Endothelial cell (in vitro differentiated cells): ENCODE measurements around the gene CCSER1. TPM values are rescaled to one million over a fixed set of nuclear protein-coding genes. Genes with fewer than 3 reads are reported as not detected.
A peak's percentile ranks its signal among the peaks of the same experiment; 100 is the strongest.

Experiments
- DNase-seq: peaks from one replicate; pipeline ENCODE4 v3.0.0; 2021; ENCODE audit warnings: low spot score
- H3K27ac Mint-ChIP-seq: one replicate; pipeline ENCODE4 v1.8.0; 2021; ENCODE audit warnings: mixed read lengths, inconsistent platforms; ENCODE audit not compliant: unreplicated experiment
- H3K27me3 Mint-ChIP-seq: one replicate; pipeline ENCODE4 v1.8.0; 2021; ENCODE audit warnings: mild to moderate bottlenecking, moderate library complexity, mixed read lengths, inconsistent platforms; ENCODE audit not compliant: unreplicated experiment
- H3K36me3 Mint-ChIP-seq: one replicate; pipeline ENCODE4 v1.8.0; 2021; ENCODE audit warnings: mild to moderate bottlenecking, low read depth, mixed read lengths, inconsistent platforms; ENCODE audit not compliant: unreplicated experiment
- H3K4me1 Mint-ChIP-seq: one replicate; pipeline ENCODE4 v1.8.0; 2021; ENCODE audit warnings: mild to moderate bottlenecking, mixed read lengths, inconsistent platforms; ENCODE audit not compliant: unreplicated experiment
- H3K4me3 Mint-ChIP-seq: one replicate; pipeline ENCODE4 v1.8.0; 2021; ENCODE audit warnings: mild to moderate bottlenecking, mixed read lengths, inconsistent platforms; ENCODE audit not compliant: unreplicated experiment
- H3K9me3 Mint-ChIP-seq: one replicate; pipeline ENCODE4 v1.8.0; 2021; ENCODE audit warnings: mixed read lengths, inconsistent platforms; ENCODE audit not compliant: unreplicated experiment
- CTCF ChIP-seq: fragments of 200-600 bp; sonication (generic); IDR thresholded peaks from one replicate; pipeline ENCODE4 v1.5.0; 2021; ENCODE audit warnings: antibody characterized with exemption; ENCODE audit not compliant: unreplicated experiment
- total RNA-seq: library from RNA; stranded (reverse); fragmentation: NEBNext Ultra II Directional; extraction: Animal tissue kit (Norgen Biotek cat#: 25700); gene quantifications from one replicate; pipeline ENCODE4 v1.2.1, GENCODE V29; 2021; ENCODE audit not compliant: unreplicated experiment

Gene CCSER1
- total RNA-seq, 1 donor from 2014 or later: 3.0 TPM

- no peak for TF ChIP-seq CTCF
- no peak for DNase-seq
Observed at GRCh38 chr4:90951037-90951436, 823.8 kb downstream of the CCSER1 start.

GRCh38 chr4:90958256-90958895 is 831.2 kb downstream of the CCSER1 start:
- H3K9me3 Mint-ChIP-seq: no peaks in the 10 kb centered on the region
- no peaks in the 10 kb centered on the region for H3K36me3 Mint-ChIP-seq
- H3K4me1 Mint-ChIP-seq: peaks cover 2% of the 10 kb centered on the region
- no peak for TF ChIP-seq CTCF
- H3K4me3 Mint-ChIP-seq: no peak overlapping the region
- H3K27me3 Mint-ChIP-seq: no peaks in the 10 kb centered on the region
- no peak for DNase-seq
- H3K27ac Mint-ChIP-seq: no peak overlapping the region

More at GRCh38 chr4:90951037-90951436, 823.8 kb downstream of the CCSER1 start:
- H3K4me1 Mint-ChIP-seq: no peaks in the 10 kb centered on the region
- no peaks in the 10 kb centered on the region for H3K27me3 Mint-ChIP-seq
- no peaks in the 10 kb centered on the region for H3K36me3 Mint-ChIP-seq
- no peaks in the 10 kb centered on the region for H3K9me3 Mint-ChIP-seq
- H3K27ac Mint-ChIP-seq: no peak overlapping the region
- H3K4me3 Mint-ChIP-seq: no peak overlapping the region

GRCh38 chr4:90960433-90960832 is 833.2 kb downstream of the CCSER1 start:
- Mint-ChIP-seq H3K27ac (no peak overlapping the region), H3K36me3 (no peaks in the 10 kb centered on the region)
- TF ChIP-seq CTCF: no peak

GRCh38 chr4:90960840-90961239 is 833.6 kb downstream of the CCSER1 start:
- Mint-ChIP-seq H3K4me3 (no peak overlapping the region), H3K27me3 (no peaks in the 10 kb centered on the region), H3K36me3 (no peaks in the 10 kb centered on the region), H3K27ac (no peak overlapping the region), H3K9me3 (no peaks in the 10 kb centered on the region), H3K4me1 (peaks cover 2% of the 10 kb centered on the region)
- peak; percentile 18 for TF ChIP-seq CTCF
- no peak for DNase-seq

More at GRCh38 chr4:90960433-90960832, 833.2 kb downstream of the CCSER1 start:
- Mint-ChIP-seq H3K27me3 (no peaks in the 10 kb centered on the region), H3K4me3 (no peak overlapping the region), H3K9me3 (no peaks in the 10 kb centered on the region), H3K4me1 (peaks cover 2% of the 10 kb centered on the region)
- no peak for DNase-seq

- no peak for TF ChIP-seq CTCF
- Mint-ChIP-seq H3K27ac (no peak overlapping the region), H3K27me3 (no peaks in the 10 kb centered on the region), H3K4me1 (no peaks in the 10 kb centered on the region), H3K36me3 (no peaks in the 10 kb centered on the region), H3K9me3 (no peaks in the 10 kb centered on the region), H3K4me3 (no peak overlapping the region)
- no peak for DNase-seq
Observed at GRCh38 chr4:90970021-90970420, 842.8 kb downstream of the CCSER1 start.
